HG03457 (cell line): ENCODE results near the gene ZNF197.
"Not testable (repeated sequence)": the region's sequence is repeated elsewhere in the genome, so short reads cannot be mapped to it uniquely, and the experiment has no call there.

Experiments used
- ATAC-seq: cut with Tn5 transposase; IDR thresholded peaks from one replicate; pipeline ENCODE4 v1.9.1; 2021; ENCODE audit warnings: moderate number of reproducible peaks; ENCODE audit not compliant: unreplicated experiment

Gene ZNF197

GRCh38 chr3:44624749-44625480, at the start of gene ZNF197:
Gene ZNF197, plus strand, starts transcription at chr3:44625036. Its CDS starts 4,119 bp downstream, at chr3:44629155.
- ATAC-seq: peak; percentile 86

GRCh38 chr3:44576613-44577012, 48.2 kb upstream of the ZNF197 start:
- no peak for ATAC-seq

- not testable (repeated sequence) for ATAC-seq
Observed at GRCh38 chr3:44577354-44577952, 47.4 kb upstream of the ZNF197 start.

- ATAC-seq: not testable (repeated sequence)
Observed at GRCh38 chr3:44578316-44578715, 46.5 kb upstream of the ZNF197 start.

- ATAC-seq: not testable (repeated sequence)
Observed at GRCh38 chr3:44578924-44579515, 45.8 kb upstream of the ZNF197 start.

GRCh38 chr3:44579749-44580148, 45.1 kb upstream of the ZNF197 start:
- not testable (repeated sequence) for ATAC-seq

- not testable (repeated sequence) for ATAC-seq
Observed at GRCh38 chr3:44580971-44581370, 43.9 kb upstream of the ZNF197 start.

GRCh38 chr3:44584646-44585501, 40.0 kb upstream of the ZNF197 start, which contains the start of gene ZNF660:
Gene ZNF660, plus strand, starts transcription at chr3:44584964. Its CDS starts 9,230 bp downstream, at chr3:44594194.
- ATAC-seq: no peak

- no peak for ATAC-seq
Observed at GRCh38 chr3:44596621-44597020, 28.2 kb upstream of the ZNF197 start.

GRCh38 chr3:44601749-44602148, 23.1 kb upstream of the ZNF197 start:
- ATAC-seq: no peak

GRCh38 chr3:44612678-44613077, 12.2 kb upstream of the ZNF197 start:
- ATAC-seq: no peak

- no peak for ATAC-seq
Observed at GRCh38 chr3:44628716-44629115, 3.9 kb downstream of the ZNF197 start.

- no peak for ATAC-seq
Observed at GRCh38 chr3:44632193-44632592, 7.4 kb downstream of the ZNF197 start.

GRCh38 chr3:44642337-44642736, 17.5 kb downstream of the ZNF197 start:
- no peak for ATAC-seq

GRCh38 chr3:44643024-44643423, 18.2 kb downstream of the ZNF197 start:
- ATAC-seq: no peak

GRCh38 chr3:44647771-44648170, 22.9 kb downstream of the ZNF197 start:
- ATAC-seq: no peak

- peak; percentile 89 for ATAC-seq
Observed at GRCh38 chr3:44648564-44649229, 23.9 kb downstream of the ZNF197 start, which contains the start of gene ZNF35. Gene ZNF35, plus strand, starts transcription at chr3:44648732. Its CDS starts 2,336 bp downstream, at chr3:44651068.

- ATAC-seq: no peak
Observed at GRCh38 chr3:44649709-44650108, 24.9 kb downstream of the ZNF197 start.

- ATAC-seq: no peak
Observed at GRCh38 chr3:44654039-44654438, 29.2 kb downstream of the ZNF197 start.

- no peak for ATAC-seq
Observed at GRCh38 chr3:44659015-44659414, 34.2 kb downstream of the ZNF197 start.
